ENCODE data around the gene GSC2. TPM values are rescaled to one million over a fixed set of nuclear protein-coding genes. Genes with fewer than 3 reads are reported as not detected.

The GSC2 gene
- total RNA-seq, 4 donors from 2014 or later = not detected

DNA sequence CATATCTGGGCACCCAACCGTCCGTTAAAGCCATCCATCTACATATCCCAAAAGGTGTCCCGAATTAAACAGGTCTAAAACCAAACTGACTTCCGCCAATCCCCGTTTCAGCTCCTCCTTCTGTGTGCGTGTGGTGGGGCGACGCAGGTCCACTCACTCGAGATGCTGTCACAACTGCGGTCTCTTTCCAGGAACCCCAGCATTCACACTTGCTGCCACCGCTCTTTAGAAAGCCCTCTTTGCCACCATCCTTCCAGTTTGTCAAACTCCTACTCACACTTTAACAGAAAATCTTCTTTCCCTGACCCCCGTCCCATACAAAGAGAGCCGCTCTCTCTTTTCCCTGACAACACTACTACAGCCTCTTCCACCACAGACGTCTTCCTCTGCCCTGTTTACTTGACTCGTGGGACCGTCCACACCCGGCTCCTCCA lies 6.1 kb downstream of the GSC2 start:
- no peak for TF ChIP-seq POLR2A (IDR thresholded peaks at IDR 0.05)
- TF ChIP-seq, protein P1, sequence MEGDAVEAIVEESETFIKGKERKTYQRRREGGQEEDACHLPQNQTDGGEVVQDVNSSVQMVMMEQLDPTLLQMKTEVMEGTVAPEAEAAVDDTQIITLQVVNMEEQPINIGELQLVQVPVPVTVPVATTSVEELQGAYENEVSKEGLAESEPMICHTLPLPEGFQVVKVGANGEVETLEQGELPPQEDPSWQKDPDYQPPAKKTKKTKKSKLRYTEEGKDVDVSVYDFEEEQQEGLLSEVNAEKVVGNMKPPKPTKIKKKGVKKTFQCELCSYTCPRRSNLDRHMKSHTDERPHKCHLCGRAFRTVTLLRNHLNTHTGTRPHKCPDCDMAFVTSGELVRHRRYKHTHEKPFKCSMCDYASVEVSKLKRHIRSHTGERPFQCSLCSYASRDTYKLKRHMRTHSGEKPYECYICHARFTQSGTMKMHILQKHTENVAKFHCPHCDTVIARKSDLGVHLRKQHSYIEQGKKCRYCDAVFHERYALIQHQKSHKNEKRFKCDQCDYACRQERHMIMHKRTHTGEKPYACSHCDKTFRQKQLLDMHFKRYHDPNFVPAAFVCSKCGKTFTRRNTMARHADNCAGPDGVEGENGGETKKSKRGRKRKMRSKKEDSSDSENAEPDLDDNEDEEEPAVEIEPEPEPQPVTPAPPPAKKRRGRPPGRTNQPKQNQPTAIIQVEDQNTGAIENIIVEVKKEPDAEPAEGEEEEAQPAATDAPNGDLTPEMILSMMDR (IDR thresholded peaks at IDR 0.05 in 4 of 5, conservative IDR thresholded peaks at IDR 0.05 in 1 of 5) = no peak
- Histone ChIP-seq H3K4me3 (peak overlapping the region; percentile 78 to 96 (median 89)), H3K27me3 (peaks cover 9 to 12% (median 11%) of the 10 kb centered on the region in 3 donors), H3K4me1 (peaks cover 8% of the 10 kb centered on the region in 2 donors), H3K27ac (peak overlapping the region; percentile 81 to 86 (median 84)), H3K9me3 (no peaks in the 10 kb centered on the region), H3K36me3 (peaks cover 0 to 39% of the 10 kb centered on the region in 2 donors)
- in situ Hi-C loops (cut with MboI; ENCODE audit: low sequenced_read_pairs in 4 of 4) (loop anchor here in 1 of 4 donors (25.0 kb wide), 1 partner anchor 493 kb away; no protein-coding TSS in a partner anchor), intact Hi-C loops (cut with DNase I; ENCODE audit: low total_unique reads) (loop anchor here (1.0 to 2.0 kb wide), 4 partner anchors 22 to 487 kb away; partner anchors contain the start of genes CDC45, DGCR2 and UFD1)
- DNase-seq = no peak
- peak in 1 of 2 donors; percentile 8 for ATAC-seq

DNA sequence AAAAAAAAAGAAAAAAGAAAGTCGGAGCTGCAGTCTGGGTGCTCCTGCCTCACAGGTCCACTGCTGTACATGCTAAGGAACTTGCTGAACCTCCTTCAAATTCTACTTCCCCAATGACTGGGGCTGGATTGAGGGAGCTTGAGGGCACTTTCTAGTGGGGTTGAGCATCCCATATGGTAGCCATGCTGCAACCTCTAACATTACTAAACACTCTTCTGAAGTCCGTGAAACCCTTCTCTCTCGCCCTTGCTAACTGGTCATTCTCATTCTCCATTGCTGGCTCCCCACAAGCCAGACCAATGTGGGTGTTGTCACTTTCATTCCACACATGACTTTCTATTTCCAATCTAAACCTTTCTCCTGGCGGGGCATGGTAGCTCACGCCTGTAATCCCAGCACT lies 6.9 kb downstream of the GSC2 start:
- Histone ChIP-seq H3K4me1 (peaks cover 8% of the 10 kb centered on the region in 2 donors), H3K36me3 (peaks cover 0 to 47% of the 10 kb centered on the region in 2 donors), H3K27ac (no peak overlapping the region), H3K9me3 (no peaks in the 10 kb centered on the region), H3K27me3 (peaks cover under 1 to 4% (median 3%) of the 10 kb centered on the region in 3 donors), H3K4me3 (peak overlapping the region in 2 of 4 donors; percentile 90 to 96)
- TF ChIP-seq POLR2A (IDR thresholded peaks at IDR 0.05) = no peak
- TF ChIP-seq, protein P1 (IDR thresholded peaks at IDR 0.05 in 4 of 5, conservative IDR thresholded peaks at IDR 0.05 in 1 of 5) = no peak
- ATAC-seq (no peak), DNase-seq (no peak)
- intact Hi-C loops (cut with DNase I; ENCODE audit: low total_unique reads) = no loop called here
- in situ Hi-C loops (cut with MboI; ENCODE audit: low sequenced_read_pairs in 4 of 4) = loop anchor here in 1 of 4 donors (25.0 kb wide), 1 partner anchor 494 kb away; no protein-coding TSS in a partner anchor

DNA sequence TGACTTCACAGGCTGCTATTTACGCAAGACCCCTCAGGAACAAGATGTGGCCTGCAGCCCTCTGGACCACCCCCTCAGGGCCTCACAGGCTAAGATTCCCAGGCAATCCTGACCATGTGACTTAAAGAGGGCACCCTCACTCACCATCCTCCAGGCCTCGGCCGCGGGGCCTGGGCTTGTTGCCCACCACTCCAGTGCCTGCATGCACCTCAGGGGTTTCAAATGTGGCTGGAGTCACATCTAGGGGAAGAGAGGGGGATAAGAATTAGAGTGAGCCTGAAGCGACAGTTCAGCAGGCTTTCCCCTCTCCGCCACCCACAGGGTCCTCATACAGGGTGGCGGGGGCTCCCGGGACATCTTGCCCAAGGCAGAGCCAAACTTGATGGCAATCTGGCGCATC lies 7.7 kb downstream of the GSC2 start:
- Histone ChIP-seq H3K27me3 (no peaks in the 10 kb centered on the region), H3K4me3 (no peak overlapping the region), H3K9me3 (no peaks in the 10 kb centered on the region), H3K36me3 (peaks cover 0 to 55% of the 10 kb centered on the region in 2 donors), H3K4me1 (peaks cover 8% of the 10 kb centered on the region in 2 donors), H3K27ac (no peak overlapping the region)
- TF ChIP-seq, protein P1 (IDR thresholded peaks at IDR 0.05 in 4 of 5, conservative IDR thresholded peaks at IDR 0.05 in 1 of 5) = no peak
- TF ChIP-seq POLR2A (IDR thresholded peaks at IDR 0.05) = no peak
- intact Hi-C loops (cut with DNase I; ENCODE audit: low total_unique reads) (no loop called here), in situ Hi-C loops (cut with MboI; ENCODE audit: low sequenced_read_pairs in 4 of 4) (loop anchor here in 1 of 4 donors (25.0 kb wide), 1 partner anchor 495 kb away; no protein-coding TSS in a partner anchor)
- no peak for ATAC-seq
- DNase-seq = no peak

DNA sequence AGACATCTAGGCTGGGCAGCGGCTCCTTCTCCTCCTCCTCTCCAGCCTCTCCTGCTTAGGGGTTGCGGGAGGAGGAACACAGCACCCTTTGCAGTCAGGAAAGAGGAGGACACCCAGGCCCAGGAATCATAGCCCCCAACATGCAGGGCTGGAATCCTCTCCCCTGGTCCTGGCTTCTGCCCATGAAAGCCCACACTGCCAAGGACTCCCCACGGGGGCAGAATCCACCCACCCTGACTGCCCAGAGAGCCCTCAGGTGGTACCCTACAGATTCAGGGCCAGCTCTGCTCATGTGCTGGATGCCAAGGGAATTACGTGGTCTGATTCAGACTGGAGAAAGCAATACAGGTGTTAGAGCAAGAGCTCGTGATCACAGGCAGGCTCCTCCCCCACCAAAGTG lies 10.1 kb downstream of the GSC2 start:
- intact Hi-C loops (cut with DNase I; ENCODE audit: low total_unique reads) (no loop called here), in situ Hi-C loops (cut with MboI; ENCODE audit: low sequenced_read_pairs in 4 of 4) (loop anchor here in 1 of 4 donors (25.0 kb wide), 1 partner anchor 497 kb away; no protein-coding TSS in a partner anchor)
- Histone ChIP-seq H3K27me3 (no peaks in the 10 kb centered on the region), H3K36me3 (peaks cover 0 to 67% of the 10 kb centered on the region in 2 donors), H3K9me3 (no peaks in the 10 kb centered on the region), H3K4me1 (peaks cover 8 to 11% of the 10 kb centered on the region in 2 donors), H3K27ac (no peak overlapping the region), H3K4me3 (no peak overlapping the region)
- DNase-seq (no peak), ATAC-seq (no peak)
- TF ChIP-seq, protein P1 (IDR thresholded peaks at IDR 0.05 in 4 of 5, conservative IDR thresholded peaks at IDR 0.05 in 1 of 5) = no peak
- TF ChIP-seq POLR2A (IDR thresholded peaks at IDR 0.05) = no peak
